HepG2 (cell line): Measurements from ENCODE around the gene TMEM198. TPM values are rescaled to one million over a fixed set of nuclear protein-coding genes. Genes with fewer than 3 reads are reported as not detected.

Experiments
- ATAC-seq: fragments of 200-7000 bp; cut with Tn5 transposase; 3 replicates; pipeline ENCODE4 v1.9.1; 2020; ENCODE audit warnings: mild to moderate bottlenecking, moderate library complexity
- BruUV-seq: library from RNA; stranded (reverse); fragments of 400-500 nt; replicated peaks from 2 replicates; lab custom pipeline; 2021; lab: Mats Ljungman, UMichigan
- CTCF ChIA-PET: fragments of 300-600 bp; formaldehyde crosslinking; extraction: SDS; loops from one replicate; lab custom pipeline; 2021; ENCODE audit warnings: low total read pairs, inconsistent platforms, low intra/inter-chr PET ratio; lab: Yijun Ruan, JAX
- POLR2A ChIA-PET: fragments of 350-600 bp; sonication (Branson Sonifier 250); formaldehyde crosslinking; loops from one replicate; lab custom pipeline; 2020; ENCODE audit warnings: antibody characterized with exemption, inconsistent platforms; lab: Yijun Ruan, JAX
- DNase-seq: peaks from one replicate; pipeline ENCODE4 v3.0.0-alpha.2; 2015; ENCODE audit warnings: low spot score
- FAIRE-seq: peaks from 3 replicates; lab custom pipeline; 2011; peaks lifted over from hg19 to GRCh38; lab: Jason Lieb, UNC
- H2AFZ ChIP-seq: one replicate; pipeline ENCODE4 v1.6.1; 2011; ENCODE audit warnings: low read length, inconsistent platforms
- H3K27ac ChIP-seq: fragments of 300-600 bp; 3 replicates; pipeline ENCODE4 v1.8.0; 2011; ENCODE audit warnings: mixed run types, mild to moderate bottlenecking, mixed read lengths, low read length, inconsistent platforms; ENCODE audit not compliant: insufficient read depth; ENCODE audit errors: extremely low read length
- H3K27me3 ChIP-seq, 2 experiments: fragments of 200-600 bp in 1 of 2; 2 replicates in 1 of 2; 3 replicates in 1 of 2; pipeline versions ENCODE4 v1.6.0 to v1.8.0; 2011; ENCODE audit warnings: low read length in 2 of 2, mild to moderate bottlenecking in 2 of 2, moderate library complexity in 2 of 2, inconsistent platforms in 1 of 2; ENCODE audit not compliant: insufficient read depth in 2 of 2, control insufficient read depth in 1 of 2
- H3K36me3 ChIP-seq, 2 experiments: fragments of 200-600 bp in 1 of 2; replicated peaks in 1 of 2; 2 replicates in 1 of 2; 3 replicates in 1 of 2; pipeline versions ENCODE4 v1.5.1 to v1.8.0; 2011; ENCODE audit warnings: low read length in 2 of 2, inconsistent platforms in 1 of 2; ENCODE audit not compliant: insufficient read depth in 2 of 2, control insufficient read depth in 1 of 2
- H3K4me1 ChIP-seq: 2 replicates; pipeline ENCODE4 v1.5.1; 2012; ENCODE audit warnings: low read length, inconsistent platforms; ENCODE audit not compliant: insufficient read depth
- H3K4me2 ChIP-seq: 2 replicates; pipeline ENCODE4 v1.6.0; 2011; ENCODE audit warnings: low read depth, low read length, inconsistent platforms
- H3K4me3 ChIP-seq, 3 experiments: fragments of 200-600 bp in 1 of 3; sonication (generic), shearing (Covaris generic) in 1 of 3; replicated peaks in 1 of 3; 2 replicates each; pipeline ENCODE4 v1.5.1; 2011 to 2016; ENCODE audit warnings: low read length in 3 of 3, inconsistent platforms in 2 of 3, low read depth in 2 of 3, mild to moderate bottlenecking in 2 of 3, control low read depth in 1 of 3, mixed read lengths in 1 of 3; ENCODE audit not compliant: insufficient read depth in 1 of 3
- H3K79me2 ChIP-seq: one replicate; pipeline ENCODE4 v1.6.1; 2011; ENCODE audit warnings: low read length, inconsistent platforms; ENCODE audit not compliant: insufficient read depth
- H3K9ac ChIP-seq: 2 replicates; pipeline ENCODE4 v1.6.0; 2011; ENCODE audit warnings: mild to moderate bottlenecking, low read depth, low read length, inconsistent platforms; ENCODE audit not compliant: insufficient read depth
- H3K9me3 ChIP-seq: 2 replicates; pipeline ENCODE4 v1.5.1; 2012; ENCODE audit warnings: mild to moderate bottlenecking, low read length
- H4K20me1 ChIP-seq: 2 replicates; pipeline ENCODE4 v1.6.0; 2011; ENCODE audit warnings: inconsistent platforms, mild to moderate bottlenecking, low read length, moderate library complexity; ENCODE audit not compliant: insufficient read depth
- AGO2 ChIP-seq: fragments of 200-400 bp; formaldehyde crosslinking; optimal IDR thresholded peaks from 2 replicates; pipeline ENCODE3; 2017; ENCODE audit warnings: mild to moderate bottlenecking, low read depth, low read length, moderate library complexity
- HMGA1 ChIP-seq: sonication (generic); formaldehyde crosslinking; conservative IDR thresholded peaks from 2 replicates; pipeline ENCODE4 v1.4.0; 2020; ENCODE audit warnings: missing genetic modification reagents
- KLF9 ChIP-seq: IDR thresholded peaks from 2 replicates; pipeline ENCODE4 v1.6.1; 2016; ENCODE audit warnings: low read depth
- TBX2 ChIP-seq: sonication (generic); formaldehyde crosslinking; IDR thresholded peaks from 2 replicates; pipeline ENCODE4 v1.5.0; 2020; ENCODE audit warnings: missing genetic modification reagents, mild to moderate bottlenecking, borderline replicate concordance
- ZBTB2 ChIP-seq: sonication (generic); formaldehyde crosslinking; IDR thresholded peaks from 2 replicates; pipeline ENCODE4 v1.8.0; 2022; ENCODE audit warnings: low read depth, missing genetic modification reagents
- ZKSCAN5 ChIP-seq: sonication (generic); formaldehyde crosslinking; IDR thresholded peaks from 2 replicates; pipeline ENCODE4 v1.5.1; 2020; ENCODE audit warnings: mild to moderate bottlenecking, missing genetic modification reagents
- ZNF512B ChIP-seq: sonication (generic); formaldehyde crosslinking; IDR thresholded peaks from 2 replicates; pipeline ENCODE4 v1.5.1; 2020; ENCODE audit warnings: missing genetic modification reagents, mild to moderate bottlenecking, borderline replicate concordance
- ZNF746 ChIP-seq: sonication (generic); formaldehyde crosslinking; IDR thresholded peaks from 2 replicates; pipeline ENCODE4 v1.8.0; 2022; ENCODE audit warnings: mild to moderate bottlenecking, missing genetic modification reagents
- WGBS: methylation state at CpG from one replicate; pipeline ENCODE4 v1.1.6; 2017; ENCODE audit warnings: low lambda C conversion rate; 5-methylcytosine and 5-hydroxymethylcytosine counted together
- in situ Hi-C: cut with HindIII; loops from 2 replicates; pipeline ENCODE4 v1.10.0; 2017; ENCODE audit warnings: low pct_unique_long_range_greater_than_20kb; ENCODE audit not compliant: extremely low pct_ligation_motif_present
- intact Hi-C: fragments of 100-400 bp; cut with micrococcal nuclease; formaldehyde crosslinking; loops from one replicate; pipeline ENCODE4 v1.10.0; 2022; ENCODE audit not compliant: unreplicated experiment
- polyA plus RNA-seq, 8 experiments: library from polyadenylated mRNA; depleted of rRNA in 3 of 8; stranded (reverse) in 7 of 8; unstranded in 1 of 8; fragments of >200 nt; fragmentation: Illumina TruSeq in 4 of 8; extraction: Trizol in 4 of 8; gene quantifications; 2 replicates each; pipeline versions ENCODE4 v1.2.1 to v1.2.3, GENCODE V29; 2011 to 2016; ENCODE audit warnings: low read depth in 4 of 8, missing spikeins in 1 of 8, mixed read lengths in 1 of 8; ENCODE audit not compliant: insufficient read depth in 1 of 8
- total RNA-seq, 5 experiments: library from RNA; depleted of rRNA; stranded (reverse); fragments of >200 nt; fragmentation: Illumina TruSeq; extraction: Trizol; gene quantifications; 2 replicates each; pipeline ENCODE4 v1.2.3, GENCODE V29; 2016; ENCODE audit warnings: low read depth in 1 of 5

TMEM198 gene
- total and polyA plus RNA-seq, 2 of the 13 experiments (the other 11 are each of a cell fraction or from before 2014, with no cell fraction given) = 17.3 to 23.5 TPM

- ChIA-PET POLR2A (no interaction called here), CTCF (no interaction called here)
- Histone ChIP-seq H3K4me2 (no peak overlapping the region), H2AFZ (no peak overlapping the region), H3K4me1 (peaks cover 38% of the 10 kb centered on the region), H4K20me1 (no peaks in the 10 kb centered on the region), H3K36me3 (peaks cover 12 to 29% of the 10 kb centered on the region in 2 experiments), H3K79me2 (peaks cover 12% of the 10 kb centered on the region), H3K4me3 (no peak overlapping the region), H3K27me3 (peaks cover 1 to 8% of the 10 kb centered on the region in 2 experiments; a peak in 4 of 5 replicates), H3K27ac (no peak overlapping the region), H3K9ac (no peak overlapping the region), H3K9me3 (no peaks in the 10 kb centered on the region)
- TF ChIP-seq ZNF512B (CRISPR knock-in tag) (no peak), KLF9 (no peak), ZNF746 (CRISPR knock-in tag) (no peak), ZKSCAN5 (CRISPR knock-in tag) (no peak), HMGA1 (CRISPR knock-in tag) (no peak), ZBTB2 (CRISPR knock-in tag) (no peak), AGO2 (peak; percentile 38), TBX2 (CRISPR knock-in tag) (no peak)
- in situ Hi-C loops (no loop called here), intact Hi-C loops (no loop called here)
- no TSS peak for BruUV-seq
- ATAC-seq (no peak), FAIRE-seq (no peak), DNase-seq (no peak)
- WGBS = over 99% methylated on average over 14 of the region's 14 CpGs
Observed at GRCh38 chr2:219501849-219502248, 42.0 kb upstream of the TMEM198 start.
